ENCODE data around the gene OR2AG1. TPM values are rescaled to one million over a fixed set of nuclear protein-coding genes. Genes with fewer than 3 reads are reported as not detected.
"Not testable (repeated sequence)": the region's sequence is repeated elsewhere in the genome, so short reads cannot be mapped to it uniquely, and the experiment has no call there.

Gene OR2AG1
- total RNA-seq, 1 experiment from 2014 or later: not detected

DNA sequence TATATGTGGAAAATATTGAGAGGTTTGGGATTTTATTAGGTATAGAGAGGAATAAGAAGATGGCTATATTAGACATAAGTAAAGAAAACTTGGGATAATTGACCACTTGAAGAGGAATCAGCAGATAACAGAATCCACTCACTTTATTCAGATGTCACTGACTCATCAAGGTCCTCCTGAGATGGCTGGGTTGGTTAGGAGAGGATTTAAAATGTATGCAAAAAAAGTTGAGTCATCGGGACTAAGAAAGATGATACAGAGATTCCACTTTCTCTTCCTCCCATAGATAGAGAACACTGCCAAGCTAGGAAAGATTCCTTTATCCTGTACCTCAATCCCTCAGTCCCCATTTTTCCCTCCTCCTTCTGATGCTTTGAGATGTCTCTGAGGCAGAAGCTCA, 16.6 kb downstream of the OR2AG1 start, which contains the start of gene OR6A2:
Gene OR6A2, minus strand, starts transcription at position 288 of the 400 bp plus-strand sequence. CDS start 3,981 bp downstream, outside the sequence.
- POLR2A ChIA-PET (ENCODE audit: low non-redundant PET): no interaction called here
- peak; percentile 12 for DNase-seq (ENCODE audit: low spot score)
- intact Hi-C loops (cut with micrococcal nuclease; ENCODE audit: unreplicated experiment): no loop called here
- no TSS peak for BruUV-seq (replicated peaks)
- Histone ChIP-seq H3K36me3 (ENCODE audit: insufficient read depth, low read length, poor library complexity, severe bottlenecking) (no peaks in the 10 kb centered on the region), H3K9me3 (ENCODE audit: low read depth, low read length, poor library complexity, severe bottlenecking) (no peaks in the 10 kb centered on the region), H3K4me1 (ENCODE audit: insufficient read depth, low read length, poor library complexity, severe bottlenecking) (no peaks in the 10 kb centered on the region), H3K27ac (ENCODE audit: low read depth, low read length, poor library complexity, severe bottlenecking) (no peak within 1 kb of the TSS), H3K27me3 (replicated peaks; ENCODE audit: insufficient read depth, low read depth, low read length, poor library complexity) (no peaks in the 10 kb centered on the region), H3K4me3 (ENCODE audit: low read depth, low read length, poor library complexity, severe bottlenecking) (no peak within 1 kb of the TSS)
- no peak for TF ChIP-seq EZH2 (IDR thresholded peaks at IDR 0.05; ENCODE audit: borderline replicate concordance, low read depth, low read length, poor library complexity, severe bottlenecking)
- TF ChIP-seq, protein P1, sequence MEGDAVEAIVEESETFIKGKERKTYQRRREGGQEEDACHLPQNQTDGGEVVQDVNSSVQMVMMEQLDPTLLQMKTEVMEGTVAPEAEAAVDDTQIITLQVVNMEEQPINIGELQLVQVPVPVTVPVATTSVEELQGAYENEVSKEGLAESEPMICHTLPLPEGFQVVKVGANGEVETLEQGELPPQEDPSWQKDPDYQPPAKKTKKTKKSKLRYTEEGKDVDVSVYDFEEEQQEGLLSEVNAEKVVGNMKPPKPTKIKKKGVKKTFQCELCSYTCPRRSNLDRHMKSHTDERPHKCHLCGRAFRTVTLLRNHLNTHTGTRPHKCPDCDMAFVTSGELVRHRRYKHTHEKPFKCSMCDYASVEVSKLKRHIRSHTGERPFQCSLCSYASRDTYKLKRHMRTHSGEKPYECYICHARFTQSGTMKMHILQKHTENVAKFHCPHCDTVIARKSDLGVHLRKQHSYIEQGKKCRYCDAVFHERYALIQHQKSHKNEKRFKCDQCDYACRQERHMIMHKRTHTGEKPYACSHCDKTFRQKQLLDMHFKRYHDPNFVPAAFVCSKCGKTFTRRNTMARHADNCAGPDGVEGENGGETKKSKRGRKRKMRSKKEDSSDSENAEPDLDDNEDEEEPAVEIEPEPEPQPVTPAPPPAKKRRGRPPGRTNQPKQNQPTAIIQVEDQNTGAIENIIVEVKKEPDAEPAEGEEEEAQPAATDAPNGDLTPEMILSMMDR (conservative IDR thresholded peaks at IDR 0.05; ENCODE audit: low read depth, low read length): no peak
- CTCF ChIA-PET: no interaction called here

DNA sequence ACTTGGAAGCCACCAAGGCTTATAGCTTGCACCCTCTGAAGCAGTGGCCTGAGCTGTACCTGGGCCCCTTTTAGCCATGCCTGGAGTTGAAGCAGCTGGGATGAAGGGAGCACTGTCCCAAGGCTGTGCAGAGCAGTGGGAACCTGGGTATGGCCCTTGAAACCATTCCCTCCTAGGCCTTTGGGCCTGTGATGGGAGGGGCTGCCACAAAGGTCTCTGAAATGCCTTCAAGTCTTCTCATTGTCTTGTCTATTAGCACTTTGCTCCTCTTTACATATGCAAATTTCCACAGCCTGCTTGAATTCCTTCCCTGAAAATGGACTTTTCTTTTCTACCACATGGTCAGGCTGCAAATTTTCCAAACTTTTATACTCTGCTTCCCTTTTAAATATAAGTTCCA, 18.3 kb downstream of the OR2AG1 start:
- H3K4me1 ChIP-seq (ENCODE audit: insufficient read depth, low read length, poor library complexity, severe bottlenecking); H3K27ac ChIP-seq (ENCODE audit: low read depth, low read length, poor library complexity, severe bottlenecking); intact Hi-C loops (cut with micrococcal nuclease; ENCODE audit: unreplicated experiment); BruUV-seq (replicated peaks); H3K4me3 ChIP-seq (ENCODE audit: low read depth, low read length, poor library complexity, severe bottlenecking); POLR2A ChIA-PET (ENCODE audit: low non-redundant PET); H3K9me3 ChIP-seq (ENCODE audit: low read depth, low read length, poor library complexity, severe bottlenecking); H3K27me3 ChIP-seq (replicated peaks; ENCODE audit: insufficient read depth, low read depth, low read length, poor library complexity); H3K36me3 ChIP-seq (ENCODE audit: insufficient read depth, low read length, poor library complexity, severe bottlenecking); DNase-seq (ENCODE audit: low spot score); CTCF ChIA-PET: not testable (repeated sequence)

DNA sequence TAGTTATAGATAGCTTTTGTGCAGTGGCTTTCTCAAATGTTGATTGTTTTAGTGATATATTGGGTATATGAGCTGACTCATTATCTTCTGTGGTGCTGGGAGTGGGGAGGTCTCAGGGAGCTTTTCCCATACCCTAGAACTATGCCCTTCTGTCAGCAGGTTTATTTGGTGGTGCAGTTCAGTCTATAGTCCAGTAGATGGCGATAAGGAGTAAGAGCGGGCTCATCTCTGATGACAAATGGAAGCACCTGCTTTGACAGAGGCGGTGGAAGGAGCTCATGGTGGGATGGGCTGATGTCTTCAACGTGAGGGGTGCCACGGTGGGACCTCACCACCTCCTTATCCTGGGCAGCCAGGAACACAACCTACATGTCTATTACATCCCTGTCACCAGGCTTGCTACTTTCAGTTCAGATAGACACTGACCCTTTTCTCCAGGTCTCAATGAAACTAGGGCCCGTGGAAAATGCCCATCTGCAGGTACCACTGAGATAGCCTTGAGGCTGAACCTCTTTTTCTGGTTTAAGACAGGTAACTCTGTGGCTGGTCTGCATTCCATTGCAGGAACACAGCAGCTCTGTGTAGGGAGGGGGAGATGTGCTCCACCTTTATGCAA, 29.7 kb downstream of the OR2AG1 start:
- no TSS peak for BruUV-seq (replicated peaks)
- peak; percentile 54 for DNase-seq (ENCODE audit: low spot score)
- Histone ChIP-seq H3K4me3 (ENCODE audit: low read depth, low read length, poor library complexity, severe bottlenecking) (no peak overlapping the region), H3K27ac (ENCODE audit: low read depth, low read length, poor library complexity, severe bottlenecking) (no peak overlapping the region), H3K9me3 (ENCODE audit: low read depth, low read length, poor library complexity, severe bottlenecking) (no peaks in the 10 kb centered on the region), H3K36me3 (ENCODE audit: insufficient read depth, low read length, poor library complexity, severe bottlenecking) (no peaks in the 10 kb centered on the region), H3K4me1 (ENCODE audit: insufficient read depth, low read length, poor library complexity, severe bottlenecking) (no peaks in the 10 kb centered on the region), H3K27me3 (replicated peaks; ENCODE audit: insufficient read depth, low read depth, low read length, poor library complexity) (no peaks in the 10 kb centered on the region)
- TF ChIP-seq, protein P1 (conservative IDR thresholded peaks at IDR 0.05; ENCODE audit: low read depth, low read length): peak; percentile 84
- TF ChIP-seq EZH2 (IDR thresholded peaks at IDR 0.05; ENCODE audit: borderline replicate concordance, low read depth, low read length, poor library complexity, severe bottlenecking): no peak
- ChIA-PET CTCF (interaction anchor here (0.7 to 1.2 kb wide), 4 partner anchors 26 to 878 kb away, joined by 3 read pairs; no protein-coding TSS in a partner anchor), POLR2A (ENCODE audit: low non-redundant PET) (no interaction called here)
- intact Hi-C loops (cut with micrococcal nuclease; ENCODE audit: unreplicated experiment): loop anchor here (5.0 kb wide), 1 partner anchor 880 kb away; no protein-coding TSS in a partner anchor

DNA sequence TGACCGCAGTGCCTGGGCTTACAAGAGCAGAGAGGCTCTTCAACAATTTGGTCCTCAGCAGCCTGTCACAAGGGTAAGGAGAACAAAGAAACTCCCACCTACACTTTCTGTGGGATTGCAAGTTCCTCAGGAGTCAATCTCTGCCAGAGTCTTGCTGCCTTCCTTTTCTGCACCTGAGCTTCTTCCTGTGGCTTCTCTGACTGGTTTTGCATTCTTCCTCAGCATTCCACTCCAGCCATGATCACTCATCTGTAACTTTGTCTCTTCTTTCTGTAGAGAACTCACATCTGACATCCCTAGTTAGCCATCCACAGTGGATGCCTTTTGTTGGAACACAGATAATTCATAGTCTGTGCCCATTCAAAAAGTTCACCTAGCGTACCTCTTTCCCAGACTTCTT, 30.8 kb downstream of the OR2AG1 start:
- no peaks in the 10 kb centered on the region for H3K27me3 ChIP-seq (replicated peaks; ENCODE audit: insufficient read depth, low read depth, low read length, poor library complexity)
- ChIA-PET CTCF (no interaction called here), POLR2A (ENCODE audit: low non-redundant PET) (no interaction called here)
- no TSS peak for BruUV-seq (replicated peaks)
- TF ChIP-seq EZH2 (IDR thresholded peaks at IDR 0.05; ENCODE audit: borderline replicate concordance, low read depth, low read length, poor library complexity, severe bottlenecking): no peak
- TF ChIP-seq, protein P1 (conservative IDR thresholded peaks at IDR 0.05; ENCODE audit: low read depth, low read length): no peak
- no peaks in the 10 kb centered on the region for H3K36me3 ChIP-seq (ENCODE audit: insufficient read depth, low read length, poor library complexity, severe bottlenecking)
- intact Hi-C loops (cut with micrococcal nuclease; ENCODE audit: unreplicated experiment): loop anchor here (5.0 kb wide), 1 partner anchor 879 kb away; no protein-coding TSS in a partner anchor
- no peak overlapping the region for H3K27ac ChIP-seq (ENCODE audit: low read depth, low read length, poor library complexity, severe bottlenecking)
- DNase-seq (ENCODE audit: low spot score): no peak
- no peaks in the 10 kb centered on the region for H3K9me3 ChIP-seq (ENCODE audit: low read depth, low read length, poor library complexity, severe bottlenecking)
- H3K4me3 ChIP-seq (ENCODE audit: low read depth, low read length, poor library complexity, severe bottlenecking): no peak overlapping the region
- no peaks in the 10 kb centered on the region for H3K4me1 ChIP-seq (ENCODE audit: insufficient read depth, low read length, poor library complexity, severe bottlenecking)
